Measurements from ENCODE around the gene ATP8A1.
"Not testable (repeated sequence)": the region's sequence is repeated elsewhere in the genome, so short reads cannot be mapped to it uniquely, and the experiment has no call there.

The ATP8A1 gene

DNA sequence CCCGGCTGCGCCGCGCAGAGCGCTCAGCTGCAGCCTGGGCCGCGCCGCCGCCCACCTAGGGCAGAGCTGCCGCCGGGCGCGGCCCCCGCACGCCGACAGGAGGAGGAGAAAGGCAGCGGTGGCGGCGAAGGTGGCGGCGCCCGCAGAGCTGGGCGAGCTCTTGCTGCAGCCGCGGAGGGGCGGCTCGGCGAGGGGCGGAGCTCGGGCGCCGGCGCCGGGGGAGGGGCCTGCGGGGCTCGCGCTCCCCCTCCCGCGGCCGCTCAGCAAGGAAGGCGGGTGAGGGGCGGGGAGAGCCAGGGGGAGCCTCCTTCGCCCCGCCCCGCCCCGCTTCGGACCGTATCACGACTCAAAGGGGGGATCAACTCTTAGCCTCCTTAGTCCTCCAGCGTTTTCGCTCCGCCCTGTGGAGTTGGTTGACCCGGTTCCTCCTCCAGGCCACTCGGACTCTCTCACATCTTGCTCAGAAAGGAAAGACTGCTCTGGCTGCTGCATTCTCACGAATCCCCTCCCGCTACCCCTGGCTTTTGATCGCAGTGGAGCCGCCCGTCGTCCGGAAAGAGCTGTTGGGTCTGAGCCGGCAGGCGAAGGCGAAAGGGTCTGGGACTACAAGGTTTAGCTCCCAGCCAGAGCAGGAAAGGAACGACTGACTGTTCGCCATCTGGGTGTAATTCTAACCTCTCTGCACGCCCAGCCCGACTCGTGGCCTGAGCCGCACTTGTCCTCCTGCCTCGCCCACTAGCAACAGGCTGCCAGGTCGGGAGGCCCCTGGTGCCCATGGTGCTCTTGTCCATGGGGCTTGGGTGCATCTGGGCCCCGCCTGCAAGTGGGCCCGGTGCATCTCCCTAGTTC is at the start of gene ATP8A1:
Gene ATP8A1 (minus strand): TSS at position 162 of the 849 bp plus-strand sequence. CDS start 232 bp downstream, outside the sequence.
- peak within 1 kb of the TSS; percentile 69 for H3K4me3 ChIP-seq (ENCODE audit: low read depth, low read length)
- no peak for TF ChIP-seq CTCF (IDR thresholded peaks at IDR 0.05; ENCODE audit: low read depth, low read length)

GRCh38 chr4:42706086-42706485 is 49.2 kb upstream of the ATP8A1 start:
- TF ChIP-seq CTCF (IDR thresholded peaks at IDR 0.05; ENCODE audit: low read depth, low read length), result no peak
- H3K4me3 ChIP-seq (ENCODE audit: low read depth, low read length), result no peak overlapping the region

DNA sequence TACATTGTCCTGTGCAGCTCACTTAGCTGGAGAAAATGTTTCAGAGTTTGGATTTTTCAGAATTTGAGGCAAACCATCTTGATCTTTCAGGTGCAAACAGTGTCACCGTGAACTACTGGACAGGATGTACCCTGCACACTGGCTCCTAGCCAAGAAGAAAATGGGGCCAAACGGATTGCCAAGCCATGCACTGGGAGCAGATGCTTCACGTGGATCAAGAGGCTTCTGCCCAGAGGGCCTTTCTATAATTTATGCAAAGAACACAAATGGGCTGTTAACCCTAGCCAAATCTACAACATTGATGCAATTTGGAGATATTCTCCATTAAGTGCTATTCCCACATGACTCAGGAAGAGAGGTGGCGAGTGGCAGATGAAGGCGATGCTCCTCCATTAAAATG is 46.9 kb upstream of the ATP8A1 start:
- no peak for TF ChIP-seq CTCF (IDR thresholded peaks at IDR 0.05; ENCODE audit: low read depth, low read length)
- no peak overlapping the region for H3K4me3 ChIP-seq (ENCODE audit: low read depth, low read length)

DNA sequence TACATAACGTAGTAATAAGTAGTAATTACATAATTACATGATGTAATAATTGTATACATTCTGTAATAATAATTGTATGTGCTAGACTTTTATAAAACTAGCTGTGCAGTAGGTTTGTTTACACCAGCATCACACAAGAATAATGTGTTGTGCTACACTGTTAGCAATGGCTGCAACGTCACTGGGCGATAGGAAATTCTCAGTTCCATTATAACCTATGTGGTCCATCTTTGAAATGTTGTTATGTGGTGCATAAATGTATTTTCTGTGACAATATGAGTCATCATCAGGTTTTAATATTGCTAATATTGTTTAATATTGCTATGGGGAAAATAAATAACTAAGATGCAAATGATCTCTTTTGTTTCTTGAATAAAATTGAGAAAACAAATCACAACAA is 46.0 kb upstream of the ATP8A1 start:
- H3K4me3 ChIP-seq (ENCODE audit: low read depth, low read length), result no peak overlapping the region
- no peak for TF ChIP-seq CTCF (IDR thresholded peaks at IDR 0.05; ENCODE audit: low read depth, low read length)

DNA sequence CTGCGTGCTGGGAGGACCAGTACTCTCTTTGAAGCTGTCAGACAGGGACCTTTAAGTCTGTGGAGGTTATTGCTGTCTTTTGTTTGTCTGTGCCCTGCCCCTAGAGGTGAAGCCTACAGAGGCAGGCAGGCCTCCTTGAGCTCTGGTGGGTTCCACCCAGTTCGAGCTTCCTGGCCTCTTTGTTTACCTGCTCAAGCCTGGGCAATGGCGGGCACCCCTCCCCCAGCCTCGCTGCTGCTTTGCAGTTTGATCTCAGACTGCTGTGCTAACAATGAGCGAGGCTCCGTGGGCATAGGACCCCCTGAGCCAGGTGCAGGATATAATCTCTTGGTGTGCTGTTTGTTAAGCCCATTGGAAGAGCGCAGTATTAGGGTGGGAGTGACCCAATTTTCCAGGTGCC is 44.9 kb upstream of the ATP8A1 start:
- not testable (repeated sequence) for H3K4me3 ChIP-seq (ENCODE audit: low read depth, low read length)

DNA sequence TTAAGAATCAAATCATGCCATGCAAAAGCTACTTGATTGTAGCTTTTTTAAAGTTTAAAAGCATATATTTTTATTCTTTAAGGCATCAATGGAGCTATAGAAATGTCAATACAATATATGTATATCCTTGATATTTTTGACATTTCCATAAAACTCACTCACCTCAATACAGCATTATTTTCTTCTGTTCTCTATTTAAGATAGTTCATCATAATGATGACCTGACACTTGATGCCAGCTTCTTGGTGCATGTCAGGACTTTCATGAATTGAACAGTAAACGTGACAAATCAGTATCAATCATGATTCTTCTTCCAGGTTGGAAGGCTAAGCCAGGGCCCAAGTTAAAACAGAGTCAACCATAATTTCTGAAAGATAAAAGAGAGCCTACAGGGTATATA is 33.6 kb upstream of the ATP8A1 start:
- TF ChIP-seq CTCF (IDR thresholded peaks at IDR 0.05; ENCODE audit: low read depth, low read length), result no peak
- no peak overlapping the region for H3K4me3 ChIP-seq (ENCODE audit: low read depth, low read length)

DNA sequence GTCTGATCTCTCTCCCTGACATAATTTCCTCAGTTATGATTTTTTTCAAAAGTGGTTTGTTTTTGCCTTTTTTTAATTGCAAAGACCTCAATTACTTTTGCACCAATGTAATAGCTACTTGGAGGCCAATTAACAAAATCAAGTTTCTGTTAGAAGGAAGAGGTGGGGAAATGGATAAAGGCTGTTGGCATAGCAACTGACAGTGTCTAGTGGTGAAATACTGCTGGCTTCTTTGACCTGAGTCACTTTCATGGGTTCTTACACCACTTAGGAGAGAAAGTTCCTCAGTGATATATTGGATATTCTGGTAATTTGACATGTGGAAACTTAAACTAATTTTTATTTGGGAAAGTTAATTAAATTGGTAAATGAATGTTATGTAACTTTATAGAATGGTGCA is 26.5 kb upstream of the ATP8A1 start:
- no peak for TF ChIP-seq CTCF (IDR thresholded peaks at IDR 0.05; ENCODE audit: low read depth, low read length)
- no peak overlapping the region for H3K4me3 ChIP-seq (ENCODE audit: low read depth, low read length)

DNA sequence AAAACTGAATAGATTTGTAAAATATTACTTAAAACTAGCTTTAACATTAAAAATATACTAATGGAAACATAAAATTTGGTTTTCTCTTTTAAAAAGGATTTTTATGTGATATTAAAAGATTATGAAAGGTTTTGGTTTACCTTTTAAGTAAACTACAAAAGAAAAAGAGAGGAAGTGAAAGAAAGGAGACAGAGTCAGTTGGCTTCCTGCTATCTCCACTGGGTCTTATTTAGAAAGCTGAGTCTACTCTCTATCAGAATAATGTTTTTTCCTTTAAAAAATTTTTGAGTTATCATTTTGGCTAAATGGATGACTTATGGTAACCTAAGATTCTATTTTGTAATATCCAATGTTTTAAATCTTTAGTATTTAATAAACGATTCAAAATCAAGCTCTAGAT is 21.6 kb upstream of the ATP8A1 start:
- no peak overlapping the region for H3K4me3 ChIP-seq (ENCODE audit: low read depth, low read length)
- no peak for TF ChIP-seq CTCF (IDR thresholded peaks at IDR 0.05; ENCODE audit: low read depth, low read length)
